ENCODE data around the gene PSMB7. TPM values are rescaled to one million over a fixed set of nuclear protein-coding genes. Genes with fewer than 3 reads are reported as not detected.

Gene PSMB7
- total RNA-seq, 4 donors from 2014 or later = 149 to 187 (median 165) TPM

- peak; percentile 8 to 58 for DNase-seq (ENCODE audit: low spot score in 2 of 2)
- 85 to 88% methylated on average over 11 to 17 of the region's 17 CpGs for WGBS, 2 donors
- no peak overlapping the region for H3K4me3 ChIP-seq (ENCODE audit: low read depth, poor library complexity, severe bottlenecking)
- TF ChIP-seq POLR2A (IDR thresholded peaks at IDR 0.05) (no peak), CTCF (IDR thresholded peaks at IDR 0.05) (no peak)
- intact Hi-C loops (cut with DNase I; ENCODE audit: low total_unique reads) = no loop called here
Observed at GRCh38 chr9:124354346-124355038, 60.8 kb downstream of the PSMB7 start.

GRCh38 chr9:124353811-124354274 lies 61.4 kb downstream of the PSMB7 start:
- intact Hi-C loops (cut with DNase I; ENCODE audit: low total_unique reads) = no loop called here
- DNase-seq (ENCODE audit: low spot score in 2 of 2) = peak in 1 of 2 donors; percentile 61
- TF ChIP-seq CTCF (IDR thresholded peaks at IDR 0.05) (no peak), POLR2A (IDR thresholded peaks at IDR 0.05) (no peak)
- WGBS, 2 donors = 66 to 72% methylated on average over 4 of the region's 4 CpGs
- H3K4me3 ChIP-seq (ENCODE audit: low read depth, poor library complexity, severe bottlenecking) = no peak overlapping the region

DNA sequence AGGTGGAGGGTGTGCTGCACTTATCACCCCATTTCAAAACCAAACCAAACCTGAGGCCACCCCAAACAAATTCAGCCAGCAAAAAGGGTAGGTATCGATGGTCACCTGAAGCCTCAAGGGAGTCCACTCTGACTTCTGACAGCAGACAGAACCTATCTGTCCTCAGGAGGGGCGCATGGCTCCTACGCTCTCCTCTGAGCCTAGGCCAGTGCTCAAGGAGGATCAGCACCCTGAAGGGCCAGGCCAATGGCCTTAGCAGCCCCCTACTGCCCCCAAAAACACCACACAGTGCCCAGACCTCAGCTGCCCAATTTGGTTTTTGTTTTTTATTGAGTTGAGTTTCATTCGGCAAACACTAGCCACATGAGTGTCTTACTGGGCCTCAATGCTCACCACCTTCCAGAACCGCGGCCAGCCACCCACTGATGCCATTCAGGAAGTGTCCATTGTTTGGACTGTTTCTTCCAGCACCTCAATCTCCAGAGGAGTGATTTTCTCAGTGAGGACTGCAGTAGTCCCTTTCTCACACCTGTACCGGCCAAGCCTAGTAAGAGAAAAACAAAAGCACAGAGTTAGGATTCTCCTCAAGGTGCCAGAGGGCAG lies 62.0 kb downstream of the PSMB7 start:
- 89 to 96% methylated on average over 7 of the region's 7 CpGs for WGBS, 2 donors
- intact Hi-C loops (cut with DNase I; ENCODE audit: low total_unique reads) = no loop called here
- no peak overlapping the region for H3K4me3 ChIP-seq (ENCODE audit: low read depth, poor library complexity, severe bottlenecking)
- TF ChIP-seq CTCF (IDR thresholded peaks at IDR 0.05) (no peak), POLR2A (IDR thresholded peaks at IDR 0.05) (no peak)
- DNase-seq (ENCODE audit: low spot score in 2 of 2) = no peak

DNA sequence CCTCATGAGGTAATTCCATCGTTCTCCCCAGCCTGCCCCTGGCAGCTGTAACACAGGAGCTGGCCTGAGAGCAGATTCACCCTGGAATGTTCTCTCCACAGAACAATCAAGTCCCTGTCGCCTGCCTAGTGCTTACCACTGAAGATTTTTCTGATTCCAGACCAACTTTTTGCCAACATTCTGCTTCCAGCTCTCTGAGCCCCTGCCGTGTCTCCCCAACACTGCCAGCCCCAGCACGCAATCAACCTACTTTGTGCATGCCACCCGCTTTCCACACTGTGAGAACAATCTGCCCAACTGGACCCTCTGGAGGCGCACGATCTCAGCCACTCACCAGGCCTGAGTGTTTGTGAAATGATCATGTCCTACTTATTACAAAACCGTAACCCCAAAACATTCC lies 62.6 kb downstream of the PSMB7 start:
- H3K4me3 ChIP-seq (ENCODE audit: low read depth, poor library complexity, severe bottlenecking) = no peak overlapping the region
- TF ChIP-seq CTCF (IDR thresholded peaks at IDR 0.05) (no peak), POLR2A (IDR thresholded peaks at IDR 0.05) (no peak)
- intact Hi-C loops (cut with DNase I; ENCODE audit: low total_unique reads) = no loop called here
- 78 to 86% methylated on average over 8 of the region's 8 CpGs for WGBS, 2 donors
- DNase-seq (ENCODE audit: low spot score in 2 of 2) = no peak

DNA sequence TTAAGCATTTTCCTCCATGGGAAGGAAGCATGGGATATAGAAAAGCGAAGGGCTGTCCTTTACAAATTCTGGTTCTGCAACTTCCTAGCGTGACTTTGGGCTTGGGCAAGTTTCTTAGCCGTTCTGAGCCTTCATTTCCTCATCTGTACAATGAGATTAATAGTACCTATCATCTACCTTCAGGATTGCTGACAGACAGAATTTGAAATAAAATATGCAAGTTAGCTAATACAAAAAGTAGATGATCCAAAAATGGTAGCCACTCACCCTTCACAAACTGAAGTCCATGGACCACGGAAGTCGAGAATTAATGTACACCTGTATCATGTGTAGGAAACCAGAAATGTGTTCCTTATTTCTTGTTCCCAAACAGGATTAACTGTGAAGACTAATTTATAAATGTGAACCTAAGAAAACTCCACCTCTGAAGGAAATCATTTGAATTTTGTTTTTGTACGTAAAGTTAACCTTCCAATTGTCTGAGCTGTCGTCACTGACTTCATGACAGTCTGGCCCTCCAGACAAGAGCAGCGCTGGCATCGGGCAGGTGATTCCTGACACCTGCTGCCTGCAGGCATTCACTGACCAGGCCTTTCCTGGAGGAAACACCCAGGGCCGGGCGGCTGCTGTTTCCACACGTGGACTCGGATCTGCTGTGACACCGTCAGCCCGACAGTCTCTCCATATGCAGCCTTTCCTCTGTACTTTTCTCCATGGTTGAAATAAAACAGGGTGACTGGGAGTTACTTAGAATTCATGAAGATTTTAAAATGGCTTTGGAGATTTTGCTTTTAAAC lies 63.4 kb downstream of the PSMB7 start:
- no peak overlapping the region for H3K4me3 ChIP-seq (ENCODE audit: low read depth, poor library complexity, severe bottlenecking)
- no peak for DNase-seq (ENCODE audit: low spot score in 2 of 2)
- intact Hi-C loops (cut with DNase I; ENCODE audit: low total_unique reads) = no loop called here
- 84 to 89% methylated on average over 15 of the region's 15 CpGs for WGBS, 2 donors
- TF ChIP-seq POLR2A (IDR thresholded peaks at IDR 0.05) (no peak), CTCF (IDR thresholded peaks at IDR 0.05) (no peak)

All from lower leg skin (tissue), 4 donors.